ENCODE data around the gene TPST2.

TPST2 gene

GRCh38 chr22:26610996-26611395, 21.1 kb upstream of the TPST2 start:
- DNase-seq (ENCODE audit: low read depth in 2 of 2), result no peak

DNA sequence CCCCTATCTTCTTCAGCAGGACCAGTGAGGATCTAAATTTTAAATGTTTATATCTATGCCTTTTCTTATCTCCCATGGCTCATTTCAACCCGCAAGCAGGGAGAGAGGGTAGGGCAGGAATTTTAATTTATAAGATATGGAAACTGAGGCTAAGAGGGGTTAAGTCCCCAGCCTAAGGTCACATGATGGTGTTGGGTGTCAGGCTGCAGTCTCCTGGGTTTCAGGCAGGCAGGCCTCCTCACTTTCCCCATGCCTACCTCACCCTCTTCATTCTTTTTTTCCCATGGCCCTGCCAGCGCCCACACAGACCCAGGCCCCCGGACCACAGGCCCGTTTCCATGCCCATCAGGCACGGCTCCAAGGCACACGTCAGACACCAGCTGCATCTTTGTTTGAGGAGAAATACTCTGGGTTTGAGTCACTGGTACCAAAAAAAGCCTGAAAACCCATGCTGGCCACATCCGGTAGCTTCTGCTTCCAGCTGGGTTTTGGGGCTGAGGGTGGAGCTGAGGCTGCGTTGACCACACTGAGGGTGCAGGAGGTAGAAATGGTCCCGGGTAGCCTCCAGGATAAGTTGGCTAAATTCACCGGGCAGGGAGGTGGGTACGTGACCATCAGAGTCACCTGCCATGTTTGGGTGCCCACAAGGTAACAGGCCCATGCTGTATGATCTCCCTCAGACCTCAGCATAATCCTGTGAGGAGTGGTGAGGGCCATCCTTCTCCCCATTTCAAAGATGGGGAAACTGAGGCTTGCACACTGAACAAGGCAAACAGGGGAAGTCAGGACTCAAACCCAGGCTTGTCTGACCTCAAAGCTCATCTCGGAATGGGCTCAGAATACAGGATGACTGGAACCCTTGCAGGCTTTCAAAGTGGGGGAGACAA, 20.4 kb upstream of the TPST2 start:
- DNase-seq (ENCODE audit: low read depth in 2 of 2), result no peak

GRCh38 chr22:26609287-26609686, 19.4 kb upstream of the TPST2 start:
- DNase-seq (ENCODE audit: low read depth in 2 of 2), result no peak

DNA sequence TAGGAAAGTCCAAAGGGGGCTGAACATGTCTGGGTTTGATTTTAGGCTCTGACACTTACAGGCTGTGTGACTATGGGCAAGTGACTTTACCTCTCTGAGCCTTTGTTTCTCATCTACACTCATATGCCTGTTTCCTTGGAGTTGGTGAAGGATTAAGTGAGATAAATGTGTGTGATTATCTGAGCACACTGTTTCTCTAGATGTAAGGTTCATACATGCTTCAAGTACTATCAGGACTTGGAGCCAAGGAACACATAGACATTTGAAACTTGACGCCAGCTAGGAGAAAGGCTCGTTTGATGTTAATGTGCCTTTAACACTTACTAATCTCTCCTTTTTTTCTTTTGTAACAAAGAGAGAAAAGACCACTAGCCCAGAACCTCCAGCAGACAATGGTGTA, 18.2 kb upstream of the TPST2 start:
- no peak for DNase-seq (ENCODE audit: low read depth in 2 of 2)

DNA sequence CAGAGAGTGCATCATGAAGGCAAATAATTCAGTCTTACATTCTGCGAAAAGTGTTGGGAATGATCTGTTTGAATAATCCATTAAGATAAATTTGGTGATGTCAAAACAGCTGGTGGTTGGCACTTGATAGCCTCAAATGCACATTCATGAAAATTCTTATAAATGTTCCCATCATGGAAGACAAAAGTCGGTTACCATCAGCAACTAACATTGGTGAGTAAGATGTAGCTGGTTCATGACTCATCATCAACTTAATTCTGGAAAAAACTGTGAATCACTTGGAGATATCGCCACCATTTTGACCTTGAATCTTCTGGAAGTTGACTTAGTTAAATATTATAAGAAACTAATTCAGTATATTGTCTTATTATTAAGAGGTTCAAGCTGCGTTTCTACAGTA, 16.7 kb upstream of the TPST2 start:
- DNase-seq (ENCODE audit: low read depth in 2 of 2), result no peak

GRCh38 chr22:26604368-26604767, 14.4 kb upstream of the TPST2 start:
- DNase-seq (ENCODE audit: low read depth in 2 of 2), result no peak

DNA sequence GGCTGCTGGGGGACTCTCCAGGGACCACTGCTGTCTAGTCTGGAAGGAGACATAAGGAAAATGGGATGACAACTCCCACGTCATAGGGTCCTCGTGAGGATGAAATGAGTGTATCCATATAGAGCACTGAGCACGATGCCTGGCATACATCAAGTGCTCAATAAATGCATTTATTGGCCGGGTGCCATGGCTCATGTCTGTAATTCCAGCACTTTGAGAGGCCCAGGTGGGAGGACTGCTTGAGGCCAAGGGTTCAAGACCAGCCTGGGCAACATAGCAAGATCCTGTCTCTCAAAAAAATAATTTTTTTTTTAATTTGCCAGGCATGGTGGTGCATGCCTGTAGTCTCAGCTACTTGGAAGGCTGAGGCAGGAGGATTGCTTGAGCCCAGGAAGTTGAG, 12.2 kb upstream of the TPST2 start:
- no peak for DNase-seq (ENCODE audit: low read depth in 2 of 2)

DNA sequence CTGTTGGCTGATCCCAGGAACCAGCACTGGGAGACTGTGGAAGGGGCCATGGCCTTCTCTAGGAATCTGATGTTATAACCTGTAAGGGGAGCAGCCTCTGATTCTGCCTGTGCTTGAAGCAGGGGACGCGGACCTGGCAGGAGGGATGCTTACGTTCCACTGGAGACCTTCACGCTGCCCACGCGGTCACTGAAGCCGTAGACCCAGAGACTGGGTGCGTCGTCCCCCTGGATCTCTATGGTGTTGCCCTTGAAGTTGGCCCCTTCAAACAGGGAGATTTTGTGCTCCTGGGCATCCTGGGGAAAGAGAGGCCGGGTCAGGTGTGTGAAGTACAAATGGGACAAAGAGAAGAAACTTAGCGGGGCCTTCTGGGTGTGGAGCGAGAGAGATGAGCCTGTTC, 11.8 kb upstream of the TPST2 start:
- DNase-seq (ENCODE audit: low read depth in 2 of 2), result no peak

DNA sequence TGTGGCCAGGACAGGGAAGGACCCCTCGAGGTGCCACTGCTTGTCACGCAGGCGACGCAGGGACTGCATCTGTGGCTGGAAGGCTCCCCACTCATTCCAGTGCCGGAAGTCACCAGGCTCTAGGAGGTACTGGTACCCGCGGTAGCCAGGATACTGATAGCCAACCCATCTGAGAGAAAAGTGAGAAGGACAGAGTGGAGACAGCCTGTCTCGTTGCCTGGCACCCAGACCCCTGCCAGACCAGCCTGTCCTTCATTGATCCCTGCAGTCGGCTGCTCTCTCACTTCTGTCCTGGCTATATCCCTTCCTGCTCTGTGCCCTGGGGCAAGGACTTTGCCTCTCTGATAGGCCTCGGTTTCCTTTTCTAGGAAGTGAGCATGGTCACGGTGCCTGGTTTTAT, 9.6 kb upstream of the TPST2 start:
- DNase-seq (ENCODE audit: low read depth in 2 of 2), result no peak

GRCh38 chr22:26597480-26597879, 7.5 kb upstream of the TPST2 start:
- DNase-seq (ENCODE audit: low read depth in 2 of 2), result no peak

DNA sequence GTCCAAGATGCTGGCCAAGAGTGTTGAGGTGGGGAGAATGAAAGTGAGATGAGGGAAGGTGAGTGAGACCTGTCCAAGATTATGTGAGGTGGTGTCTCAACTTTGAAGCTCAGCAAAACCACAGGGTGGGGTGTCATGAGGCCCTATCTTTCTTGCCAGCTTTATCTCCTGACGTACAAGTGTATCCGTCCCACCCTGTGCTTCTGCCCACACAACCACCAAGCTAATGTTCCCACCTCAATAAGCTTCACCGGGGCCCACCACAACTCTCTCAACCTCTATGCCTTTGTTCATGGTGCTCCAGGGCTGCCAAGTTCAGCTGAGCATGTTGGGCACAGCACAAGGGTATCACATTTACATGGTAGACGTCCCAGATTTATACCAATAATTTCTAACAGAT, 7.1 kb upstream of the TPST2 start:
- no peak for DNase-seq (ENCODE audit: low read depth in 2 of 2)

DNA sequence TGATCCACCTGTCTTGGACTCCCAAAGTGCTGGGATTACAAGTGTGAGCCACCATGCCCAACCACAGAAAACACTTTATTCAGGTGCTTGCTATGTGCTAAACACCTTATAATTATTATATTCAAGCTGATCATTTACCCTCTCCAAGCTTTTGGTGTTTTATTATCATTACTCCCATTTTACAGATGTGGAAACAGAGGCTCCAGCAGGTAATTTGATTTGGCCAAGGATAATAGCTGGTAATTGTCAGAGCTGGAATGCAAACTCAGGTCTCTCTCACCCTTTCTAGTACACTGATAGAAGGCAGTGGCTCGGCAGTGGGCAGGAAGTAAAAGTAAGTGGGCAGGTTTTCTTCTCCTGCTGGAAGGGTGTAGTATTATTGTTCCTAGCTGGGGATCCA, 3.8 kb upstream of the TPST2 start:
- no peak for DNase-seq (ENCODE audit: low read depth in 2 of 2)

DNA sequence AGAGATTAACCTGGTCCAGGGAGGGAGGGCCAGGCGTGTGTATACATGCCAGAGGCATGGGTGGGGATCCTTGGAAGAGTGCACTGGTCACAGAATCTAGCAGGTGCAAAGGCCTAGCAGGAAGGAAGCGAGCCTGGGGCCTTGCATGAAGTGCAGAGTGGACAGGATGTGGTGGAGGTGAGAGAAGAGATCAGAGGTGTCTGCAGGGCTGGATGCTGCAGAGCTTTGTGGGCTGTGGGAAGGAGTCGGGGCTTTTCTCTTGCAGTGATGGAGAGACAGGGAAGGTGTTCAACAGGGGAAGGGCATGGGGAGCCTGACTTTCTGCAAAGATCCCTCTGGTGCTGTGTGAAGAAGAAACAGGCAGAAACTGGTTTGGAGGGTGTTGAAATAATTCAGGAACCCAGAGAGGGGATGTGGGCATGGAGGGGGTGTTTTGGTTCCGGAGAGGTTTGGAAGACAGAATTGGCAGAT, 2.5 kb upstream of the TPST2 start:
- no peak for DNase-seq (ENCODE audit: low read depth in 2 of 2)

- DNase-seq (ENCODE audit: low read depth in 2 of 2), result peak; percentile 22 to 25
Observed at GRCh38 chr22:26589367-26589844, 526 bp downstream of the TPST2 start.

- no peak for DNase-seq (ENCODE audit: low read depth in 2 of 2)
Observed at GRCh38 chr22:26588729-26589366, 1.1 kb downstream of the TPST2 start.

- no peak for DNase-seq (ENCODE audit: low read depth in 2 of 2)
Observed at GRCh38 chr22:26587991-26588613, 1.8 kb downstream of the TPST2 start.

DNA sequence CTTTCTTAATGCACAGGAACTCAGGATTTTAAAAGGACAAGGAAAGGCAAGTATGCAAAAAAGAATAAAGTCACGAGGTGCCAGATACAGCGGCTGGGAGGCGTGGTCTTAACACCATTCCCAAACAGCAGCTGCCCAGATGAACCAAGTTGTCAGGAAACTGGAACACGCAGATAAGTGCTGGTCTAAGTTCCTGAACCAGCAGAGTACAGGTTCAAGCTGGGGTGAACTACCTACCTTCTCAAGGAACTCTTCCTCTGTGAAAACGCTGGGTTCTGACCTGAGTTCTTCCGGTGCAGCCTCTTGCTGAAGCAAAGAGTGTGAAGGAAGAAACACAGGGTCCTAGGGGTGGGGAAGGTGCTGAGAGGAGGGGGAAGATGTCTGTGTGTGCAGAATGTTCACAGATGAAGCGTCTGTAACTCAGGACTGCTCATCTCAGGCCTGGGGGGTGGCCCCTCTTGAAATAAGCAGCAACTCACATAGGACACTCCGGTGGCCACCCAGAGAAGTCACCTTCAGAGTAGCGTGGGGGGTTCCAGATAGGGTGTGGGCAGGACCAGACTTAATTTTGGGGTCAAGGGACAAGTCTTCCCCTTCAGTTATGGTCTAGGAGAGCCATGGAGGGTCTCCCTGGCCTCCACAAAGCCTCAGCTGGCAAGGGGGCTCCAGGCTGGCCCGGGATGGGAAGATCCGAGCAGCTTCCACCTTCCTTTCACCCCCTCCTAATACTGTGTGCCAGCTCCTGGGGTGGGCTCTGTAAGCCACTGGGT, 3.2 kb downstream of the TPST2 start:
- no peak for DNase-seq (ENCODE audit: low read depth in 2 of 2)

GRCh38 chr22:26585104-26585790, 4.7 kb downstream of the TPST2 start:
- DNase-seq (ENCODE audit: low read depth in 2 of 2), result no peak

- no peak for DNase-seq (ENCODE audit: low read depth in 2 of 2)
Observed at GRCh38 chr22:26584010-26584409, 5.9 kb downstream of the TPST2 start.

DNA sequence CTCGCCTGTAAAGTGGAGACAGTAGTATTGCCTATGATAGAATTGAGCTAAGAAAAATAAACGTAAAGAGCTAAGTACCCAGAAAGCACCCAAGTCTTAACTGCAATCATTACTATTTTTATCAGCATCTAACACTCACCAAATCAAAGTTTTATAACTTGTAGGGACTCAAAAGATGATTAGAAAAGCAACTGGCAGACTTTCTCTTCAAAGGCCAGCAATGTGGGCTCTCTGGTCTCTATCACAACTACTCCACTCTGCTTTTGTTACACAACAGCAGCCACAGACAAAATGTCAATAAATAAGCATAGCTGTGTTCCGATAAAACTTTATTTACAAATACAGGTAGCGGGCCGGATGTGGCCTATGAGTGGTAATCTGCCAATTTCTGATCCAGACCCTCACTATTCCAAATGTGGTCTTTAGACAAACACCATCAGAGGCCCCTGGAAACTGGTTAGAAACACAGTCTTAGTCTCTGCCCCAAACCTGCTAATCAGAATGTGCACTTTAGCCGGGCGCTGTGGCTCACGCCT, 8.2 kb downstream of the TPST2 start:
- no peak for DNase-seq (ENCODE audit: low read depth in 2 of 2)

DNA sequence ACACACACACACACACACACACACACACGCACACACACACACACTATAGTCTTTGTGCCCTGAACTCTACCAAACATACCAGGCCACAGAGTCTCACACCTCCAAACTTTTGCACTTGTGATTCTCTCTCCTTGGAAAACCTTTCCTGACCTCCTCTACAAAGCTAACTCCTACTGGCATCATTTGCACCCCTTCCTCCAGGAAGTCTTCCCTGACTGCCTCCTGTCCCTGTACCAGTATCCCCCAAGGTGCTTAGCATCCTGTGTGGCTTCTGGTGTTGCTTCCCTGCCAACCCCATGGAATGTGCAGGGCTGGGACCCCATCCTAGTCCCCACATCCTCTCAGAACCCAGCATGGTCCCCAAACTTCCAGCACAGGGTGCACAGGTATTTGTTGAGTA, 8.9 kb downstream of the TPST2 start:
- DNase-seq (ENCODE audit: low read depth in 2 of 2), result no peak
